ENCODE results near the gene CDH4.

CDH4 gene

DNA sequence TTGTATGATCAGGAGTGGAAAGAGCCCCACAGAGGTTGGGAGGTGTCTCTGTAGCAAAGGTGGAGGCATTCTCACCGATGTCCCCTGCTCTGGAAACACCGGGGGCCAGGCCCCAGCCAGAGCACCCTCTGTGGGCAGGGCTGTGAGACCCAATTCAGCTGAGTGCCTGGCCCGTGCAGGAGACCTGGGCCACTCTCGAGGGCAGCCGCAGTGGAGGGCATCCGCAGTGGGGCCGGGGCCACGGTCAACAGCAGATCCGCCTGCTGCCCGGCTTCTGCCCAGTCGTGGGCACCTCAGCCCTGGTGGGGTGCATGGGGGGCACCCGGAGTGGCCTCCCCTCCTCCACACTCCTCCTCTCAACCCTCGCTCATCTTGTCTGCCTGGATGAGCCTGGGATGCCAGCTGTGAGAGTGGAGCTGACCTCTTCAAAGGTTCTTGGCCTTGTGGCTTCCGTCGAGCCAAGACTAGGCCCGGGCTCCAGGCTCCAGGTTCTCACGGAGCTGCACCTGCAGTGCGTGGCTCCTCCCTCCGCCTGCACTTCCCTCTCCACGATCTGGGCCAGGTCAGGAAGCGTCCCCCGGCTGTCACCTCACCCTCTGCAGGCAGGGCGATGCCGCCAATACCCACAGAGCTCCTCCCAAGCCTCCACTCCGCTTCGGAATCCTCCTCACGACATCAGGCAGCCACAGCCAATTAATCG, 678.9 kb downstream of the CDH4 start:
- DNase-seq: no peak

DNA sequence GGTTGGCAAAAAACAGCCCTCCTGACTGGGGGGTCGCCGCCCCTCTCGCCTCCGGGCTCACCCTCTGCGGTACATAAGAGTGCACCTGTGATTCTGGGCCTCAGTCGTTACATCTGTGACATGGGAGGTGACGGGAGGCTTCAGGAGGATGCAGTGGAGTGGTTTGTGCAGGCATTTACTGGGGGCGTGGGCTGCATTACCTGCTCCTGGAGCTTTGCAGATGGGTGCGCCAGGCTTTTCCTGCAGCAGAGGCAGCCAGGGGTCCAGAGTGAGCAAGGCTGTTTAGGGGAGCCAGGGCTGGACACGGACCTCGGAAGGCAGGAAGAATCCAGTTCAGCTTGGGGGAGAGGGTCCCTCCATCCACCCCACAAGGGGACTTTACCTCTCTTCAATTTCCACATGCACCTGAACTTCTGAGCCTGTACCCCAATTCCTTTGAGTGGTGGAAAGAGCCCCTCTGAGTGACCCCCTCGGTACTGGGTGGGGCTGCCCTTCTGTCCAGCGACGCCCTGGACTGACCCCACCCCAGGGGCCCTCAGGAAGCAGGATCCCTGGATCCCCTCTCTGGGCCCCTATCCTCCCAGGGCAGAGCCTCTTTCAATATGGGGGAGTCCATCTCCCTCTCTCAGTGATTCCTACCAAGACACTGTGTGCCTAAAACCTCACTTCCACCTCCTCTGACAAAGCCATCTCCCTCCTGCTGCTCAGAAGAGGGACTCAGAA, 679.6 kb downstream of the CDH4 start:
- DNase-seq: no peak

DNA sequence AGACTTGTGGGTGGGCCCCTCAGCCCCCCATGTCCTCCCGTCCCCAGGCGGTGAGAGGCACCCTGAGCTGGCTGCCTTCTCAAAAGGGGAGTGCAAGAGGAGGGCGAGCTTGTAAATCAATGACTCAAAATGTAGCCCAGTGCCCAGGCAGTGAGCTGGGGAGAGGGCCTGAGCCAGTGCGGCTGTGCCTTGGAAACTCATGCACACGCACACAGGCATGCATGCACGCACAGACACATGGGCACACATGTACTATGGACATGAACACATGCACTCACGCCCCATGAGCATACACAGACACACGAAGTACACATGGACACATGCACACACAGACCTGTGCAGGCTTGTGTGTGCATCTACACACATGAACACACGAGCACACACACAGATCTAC, 680.1 kb downstream of the CDH4 start:
- DNase-seq: no peak

DNA sequence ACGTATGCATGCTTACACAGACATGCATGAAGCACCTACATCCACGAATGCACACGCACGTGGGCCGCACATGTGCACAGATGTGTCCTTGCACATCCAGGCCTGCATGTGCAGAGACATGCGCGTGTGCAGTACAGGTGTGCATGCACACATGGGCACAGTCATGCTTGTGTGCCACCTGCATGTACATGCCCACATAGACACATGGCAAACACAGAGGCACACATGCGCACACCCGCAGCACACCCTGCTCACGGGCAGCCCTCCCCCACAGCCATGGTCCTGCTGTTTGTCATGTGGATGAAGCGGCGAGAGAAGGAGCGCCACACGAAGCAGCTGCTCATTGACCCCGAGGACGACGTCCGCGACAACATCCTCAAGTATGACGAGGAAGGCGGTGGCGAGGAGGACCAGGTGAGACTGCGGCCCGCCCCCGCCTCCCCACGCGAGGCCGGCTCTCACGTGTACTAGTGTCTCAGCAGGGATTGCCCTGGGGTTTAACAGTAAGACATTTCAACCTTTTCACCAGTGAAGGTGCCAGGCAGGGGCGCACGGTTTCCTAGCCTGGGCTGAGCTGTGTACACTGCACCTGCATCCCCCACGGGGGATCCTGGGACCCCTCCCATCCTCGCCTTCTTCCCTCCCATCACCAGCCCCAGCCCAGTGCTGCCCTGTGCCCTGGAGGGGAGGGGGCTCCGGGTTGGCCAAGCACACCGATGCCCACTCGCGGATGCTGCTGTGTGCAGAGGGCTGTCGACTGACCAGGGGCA, 680.8 kb downstream of the CDH4 start:
- DNase-seq: no peak

DNA sequence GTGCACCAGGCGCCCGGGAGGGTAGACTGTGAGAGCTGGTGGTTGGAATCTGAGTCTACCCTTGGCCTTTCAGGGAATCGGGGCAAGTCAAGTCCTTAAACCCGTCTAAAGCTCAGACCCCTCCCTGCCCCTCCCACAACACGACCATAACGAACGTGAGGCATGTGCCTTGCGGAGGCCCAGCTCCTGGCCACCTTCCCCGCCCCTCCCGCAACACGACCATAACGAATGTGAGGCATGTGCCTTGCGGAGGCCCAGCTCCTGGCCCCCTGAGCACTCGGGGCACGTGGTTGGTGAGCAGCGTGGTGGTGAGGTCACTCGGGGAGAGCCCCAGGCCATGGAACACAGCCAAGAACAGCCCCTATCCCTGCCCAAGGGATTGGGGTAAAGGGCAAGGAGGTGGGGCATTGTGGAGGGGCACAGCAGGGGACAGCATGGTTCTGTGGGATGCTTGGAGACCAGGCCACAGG, 681.5 kb downstream of the CDH4 start:
- DNase-seq: no peak

DNA sequence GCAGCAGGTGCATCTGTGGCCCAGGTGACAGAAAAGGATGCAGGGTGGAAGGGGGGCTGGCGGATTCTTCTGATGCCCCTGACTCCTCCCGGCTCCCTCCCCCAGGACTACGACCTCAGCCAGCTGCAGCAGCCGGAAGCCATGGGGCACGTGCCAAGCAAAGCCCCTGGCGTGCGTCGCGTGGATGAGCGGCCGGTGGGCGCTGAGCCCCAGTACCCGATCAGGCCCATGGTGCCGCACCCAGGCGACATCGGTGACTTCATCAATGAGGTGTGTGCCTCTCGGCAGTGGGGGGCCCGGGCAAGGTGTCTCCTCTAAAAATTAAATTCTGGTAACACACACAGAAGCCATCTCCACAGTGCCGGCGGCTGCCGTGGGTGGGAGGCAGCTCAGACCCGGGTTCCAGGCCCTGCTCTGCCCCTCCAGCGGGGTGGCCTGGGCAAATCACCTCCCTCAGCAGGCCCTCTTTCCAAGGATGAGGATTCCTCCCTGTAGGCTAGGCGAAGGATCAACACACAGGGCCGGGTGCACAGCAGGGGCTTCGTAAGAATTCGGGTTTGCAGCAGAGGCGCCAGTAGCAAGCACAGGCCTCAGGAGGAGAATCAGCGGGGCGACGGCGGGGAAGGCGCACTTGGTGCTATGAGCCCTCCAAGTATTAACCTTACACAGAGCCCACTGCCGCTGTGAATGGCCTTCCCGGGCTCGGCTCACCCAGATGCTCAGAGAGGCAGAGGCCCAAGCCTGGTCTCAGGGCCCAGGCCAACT, 682.1 kb downstream of the CDH4 start:
- no peak for DNase-seq

DNA sequence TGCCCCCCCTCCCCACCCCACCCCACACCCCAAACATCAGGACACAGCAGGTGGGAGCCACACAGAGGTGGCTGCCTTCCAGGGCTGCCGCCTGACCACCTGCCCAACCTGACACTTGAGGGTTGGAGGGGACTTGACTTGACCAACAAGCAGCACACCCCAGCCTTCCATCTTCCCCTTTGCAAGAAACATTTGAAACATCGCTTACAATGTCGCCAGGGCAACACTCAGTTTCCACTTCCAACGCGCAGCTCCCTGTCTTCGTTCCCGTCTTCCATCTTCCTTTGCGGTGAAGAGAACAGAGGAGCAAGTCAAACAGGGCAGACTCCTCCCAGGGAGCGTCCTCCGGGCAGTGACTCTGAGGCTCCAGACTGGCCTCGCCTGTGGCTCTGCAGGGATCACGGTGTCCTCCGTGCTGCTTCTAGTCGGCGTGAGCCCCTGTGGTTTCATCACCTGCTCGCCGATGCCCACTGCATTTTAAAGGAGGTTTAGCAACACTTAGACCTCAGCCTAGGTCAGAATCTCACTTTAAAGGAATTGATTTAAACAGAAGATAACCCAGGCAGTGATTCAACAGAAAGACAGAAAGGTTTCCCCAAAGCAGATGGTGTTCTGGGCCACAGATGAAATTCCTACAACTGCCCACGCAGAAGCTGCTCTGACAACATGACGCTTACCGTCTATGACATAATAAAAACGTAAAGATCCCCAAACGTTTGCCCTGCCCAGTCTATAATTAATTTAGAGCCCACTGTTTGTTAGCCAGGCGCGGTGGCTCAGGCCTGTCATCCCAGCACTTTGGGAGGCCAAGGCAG, 682.9 kb downstream of the CDH4 start:
- no peak for DNase-seq

DNA sequence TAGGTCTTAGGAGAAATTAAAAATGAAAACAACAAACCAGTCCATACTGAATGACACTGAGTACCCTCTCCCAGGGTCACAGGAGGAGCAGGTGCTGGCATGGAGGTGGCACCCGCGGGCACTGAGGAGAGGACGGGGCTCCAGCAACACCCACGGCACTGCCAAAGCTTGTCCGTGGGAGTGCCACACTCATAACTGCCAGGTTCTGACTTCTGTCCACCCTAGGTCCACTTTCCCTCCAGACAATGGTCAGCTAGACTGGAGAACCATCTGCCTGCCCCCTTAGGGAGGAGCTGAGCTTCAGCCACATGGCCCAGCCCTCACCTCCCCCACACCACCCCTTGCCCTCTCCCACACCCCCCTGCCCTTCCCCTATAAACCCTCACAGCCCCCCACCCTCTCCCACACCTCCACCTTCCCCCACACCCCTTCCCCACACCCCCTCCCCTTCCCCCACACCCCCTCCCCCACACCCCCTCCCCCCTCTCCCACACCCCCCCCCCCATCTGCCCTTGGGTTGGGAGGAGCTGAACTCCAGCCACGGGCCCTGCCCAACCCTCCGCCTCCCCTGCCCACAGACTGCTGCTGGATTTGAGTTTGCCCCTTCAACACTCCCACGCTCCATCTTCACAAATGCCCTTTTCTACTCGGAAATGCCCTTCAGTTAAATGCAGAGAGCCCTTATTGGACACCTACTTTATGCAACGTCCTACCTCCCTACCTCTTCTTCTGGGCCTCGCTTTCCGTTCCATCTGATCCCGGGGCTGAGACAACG, 684.1 kb downstream of the CDH4 start:
- DNase-seq: no peak

DNA sequence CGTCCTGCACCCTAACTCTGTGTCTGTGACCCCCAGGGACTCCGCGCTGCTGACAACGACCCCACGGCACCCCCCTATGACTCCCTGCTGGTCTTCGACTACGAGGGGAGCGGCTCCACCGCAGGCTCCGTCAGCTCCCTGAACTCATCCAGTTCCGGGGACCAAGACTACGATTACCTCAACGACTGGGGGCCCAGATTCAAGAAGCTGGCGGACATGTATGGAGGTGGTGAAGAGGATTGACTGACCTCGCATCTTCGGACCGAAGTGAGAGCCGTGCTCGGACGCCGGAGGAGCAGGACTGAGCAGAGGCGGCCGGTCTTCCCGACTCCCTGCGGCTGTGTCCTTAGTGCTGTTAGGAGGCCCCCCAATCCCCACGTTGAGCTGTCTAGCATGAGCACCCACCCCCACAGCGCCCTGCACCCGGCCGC, 684.7 kb downstream of the CDH4 start:
- DNase-seq: no peak

DNA sequence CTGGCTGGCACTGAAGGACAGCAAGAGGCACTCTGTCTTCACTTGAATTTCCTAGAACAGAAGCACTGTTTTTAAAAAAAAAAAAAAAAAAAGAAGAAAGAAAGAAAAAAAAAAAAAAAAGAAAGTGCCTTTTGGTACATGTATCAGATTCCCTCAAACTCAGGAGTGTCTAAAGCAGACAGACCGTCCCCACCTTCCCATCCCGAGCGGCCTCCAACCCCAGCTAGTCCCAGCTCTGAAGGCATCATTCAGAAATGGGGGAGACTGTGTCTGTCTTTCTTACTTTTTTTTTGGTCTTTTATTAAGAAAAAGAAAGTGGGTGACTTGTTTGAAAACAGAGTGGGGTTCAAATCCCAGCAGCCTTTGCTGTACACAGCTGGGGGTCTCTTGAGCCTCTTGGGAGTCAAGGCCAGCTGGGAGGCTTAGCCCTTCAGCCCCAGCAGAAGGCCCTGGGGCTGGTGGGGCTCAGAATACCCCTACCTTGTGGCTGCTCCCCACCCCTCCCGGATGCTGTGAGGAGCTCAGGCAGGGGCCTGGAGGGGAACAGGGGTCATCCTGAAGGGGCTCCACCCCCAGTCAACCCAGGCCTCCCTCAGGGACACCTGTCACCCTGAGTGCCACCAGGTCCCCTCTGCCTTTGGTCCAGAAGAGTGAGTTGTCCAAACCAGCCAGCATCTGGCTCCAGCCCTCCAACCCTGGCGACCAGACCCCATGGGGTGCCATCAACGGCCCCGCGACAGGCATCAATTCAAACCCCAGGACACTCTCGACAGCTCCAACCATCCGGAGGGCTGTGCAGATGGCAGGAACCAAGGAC, 685.3 kb downstream of the CDH4 start:
- no peak for DNase-seq

DNA sequence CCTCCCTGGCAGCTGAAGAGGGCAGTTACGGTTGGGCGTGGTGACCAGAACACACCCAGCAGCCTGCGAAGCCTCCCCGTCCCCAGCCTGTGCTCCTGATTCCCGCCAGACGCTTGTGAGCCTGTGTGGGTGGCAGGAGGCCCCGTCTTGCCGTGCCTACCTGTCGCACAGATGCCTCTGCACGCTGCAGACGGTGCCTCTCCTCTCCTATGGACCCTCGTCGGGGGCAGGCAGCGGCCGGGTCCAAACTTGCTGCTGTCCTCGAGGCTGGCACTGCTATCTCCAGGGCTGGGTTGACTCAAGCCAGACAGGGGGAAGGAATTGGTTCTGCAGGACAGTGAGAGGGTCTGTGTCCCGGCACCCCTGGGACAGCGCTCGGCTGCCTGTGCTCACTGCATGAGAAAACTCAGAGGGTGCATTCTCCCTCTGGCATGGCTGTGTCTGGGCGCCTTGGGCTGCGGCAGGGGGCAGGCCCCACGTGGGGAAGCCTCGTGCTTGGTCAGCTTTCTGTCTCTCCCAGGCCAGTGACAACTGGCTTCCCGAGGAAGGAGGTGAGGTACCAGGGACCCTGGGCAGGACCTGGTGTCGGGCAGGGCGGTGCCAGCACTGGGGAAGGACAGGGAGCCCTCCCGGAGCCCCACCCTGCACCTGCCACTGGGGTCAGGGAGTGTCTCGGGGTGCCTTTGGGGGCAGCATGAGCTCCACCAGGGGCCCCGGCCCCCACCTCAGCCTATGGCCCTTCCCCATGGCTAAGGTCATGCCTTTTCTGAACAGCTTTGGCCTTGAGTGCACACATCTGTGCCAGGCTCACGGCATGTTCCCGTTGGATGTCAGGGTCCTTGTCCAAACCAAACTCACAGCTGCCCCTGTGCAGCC, 686.1 kb downstream of the CDH4 start:
- no peak for DNase-seq

DNA sequence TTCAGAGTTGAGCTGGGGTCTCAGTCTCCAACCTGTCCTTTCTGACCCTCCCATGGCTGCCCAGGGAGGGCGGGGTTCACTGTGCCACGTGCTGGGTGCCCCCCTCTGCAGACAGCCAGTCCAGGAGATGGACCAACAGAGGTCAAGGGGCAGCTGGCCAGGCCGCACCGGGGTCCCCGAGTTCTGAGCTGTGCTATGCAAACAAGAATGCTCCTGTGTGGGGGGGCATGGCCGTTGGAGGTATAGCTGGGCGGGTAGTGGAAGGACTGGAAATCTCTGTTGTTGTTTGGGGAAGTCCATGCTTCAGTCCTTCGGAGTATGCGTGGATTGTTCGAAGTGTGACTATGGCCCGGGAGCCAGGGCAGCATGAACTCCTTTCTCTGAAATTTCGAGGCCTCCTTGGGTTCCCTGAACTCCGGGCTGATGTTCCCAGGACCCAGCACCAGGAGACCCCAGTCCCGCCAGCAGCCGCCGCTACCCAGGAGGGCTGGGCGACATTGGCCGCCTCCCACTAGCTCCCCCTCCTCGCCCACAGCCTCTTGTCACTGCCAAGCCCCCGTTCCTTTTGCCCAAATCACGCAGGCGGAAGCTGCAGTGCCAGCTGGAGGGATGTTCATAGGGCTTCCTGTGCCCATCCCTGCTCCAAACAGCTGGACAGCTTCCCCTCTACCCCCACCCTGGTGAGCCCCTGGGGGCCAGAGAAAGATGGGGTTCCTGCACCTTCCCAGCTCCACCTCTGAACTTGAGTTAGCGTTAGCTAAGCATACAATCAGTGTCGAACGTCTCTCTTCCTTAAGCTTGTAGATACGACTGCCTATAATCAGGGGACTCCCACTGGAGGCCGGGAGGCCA, 687.0 kb downstream of the CDH4 start:
- DNase-seq: no peak

DNA sequence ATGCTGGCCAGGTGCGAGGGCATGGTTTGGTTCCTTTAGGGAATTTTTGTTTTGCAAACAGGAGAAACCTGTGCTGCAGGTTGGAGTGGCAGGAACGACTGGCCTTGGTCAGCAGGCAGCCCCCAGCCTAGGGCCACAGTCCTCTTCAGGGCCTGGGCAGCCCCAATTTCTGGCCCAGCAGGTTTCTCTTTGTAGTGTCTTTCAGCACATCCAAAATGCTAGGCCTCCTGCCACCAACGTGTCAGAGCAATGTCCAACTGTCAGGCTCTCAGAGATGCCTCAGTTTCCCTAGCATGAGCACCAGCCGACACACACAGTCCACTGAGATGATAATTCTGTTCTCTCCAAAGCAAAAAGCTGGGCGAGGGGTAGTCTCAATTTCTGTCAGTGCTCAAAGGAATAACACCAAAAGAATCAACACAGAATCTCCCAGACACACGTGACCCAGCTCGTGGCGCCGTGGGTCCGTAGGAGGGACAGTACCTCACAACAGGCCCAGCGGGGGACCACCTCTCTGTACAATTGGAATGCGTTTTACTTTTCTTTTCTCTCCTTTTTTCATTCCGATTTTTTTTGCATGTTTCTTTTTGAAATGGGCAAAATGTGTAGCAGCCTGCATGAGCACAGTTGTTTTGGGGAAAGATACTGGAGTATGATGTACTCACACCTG, 687.8 kb downstream of the CDH4 start:
- DNase-seq: no peak

DNA sequence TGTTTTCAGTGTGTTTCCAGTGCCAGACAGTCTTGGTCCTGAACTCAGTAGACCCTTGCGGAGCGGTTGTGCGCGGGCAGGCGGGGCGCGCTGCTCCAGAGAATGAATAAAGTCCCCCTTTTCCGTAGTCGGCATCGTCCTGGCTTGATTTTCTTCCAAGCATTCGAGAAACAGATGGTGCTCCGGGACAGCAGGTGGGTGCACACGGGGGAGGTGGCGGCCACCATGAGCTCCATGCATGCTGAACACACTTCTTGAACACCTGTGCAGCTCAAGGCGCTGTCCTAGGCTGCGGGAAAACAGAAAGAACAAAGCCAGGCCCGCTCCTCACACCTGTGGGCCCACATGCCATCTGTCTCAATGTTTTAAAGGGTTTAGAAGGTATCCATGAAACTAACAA, 688.4 kb downstream of the CDH4 start:
- DNase-seq: no peak

DNA sequence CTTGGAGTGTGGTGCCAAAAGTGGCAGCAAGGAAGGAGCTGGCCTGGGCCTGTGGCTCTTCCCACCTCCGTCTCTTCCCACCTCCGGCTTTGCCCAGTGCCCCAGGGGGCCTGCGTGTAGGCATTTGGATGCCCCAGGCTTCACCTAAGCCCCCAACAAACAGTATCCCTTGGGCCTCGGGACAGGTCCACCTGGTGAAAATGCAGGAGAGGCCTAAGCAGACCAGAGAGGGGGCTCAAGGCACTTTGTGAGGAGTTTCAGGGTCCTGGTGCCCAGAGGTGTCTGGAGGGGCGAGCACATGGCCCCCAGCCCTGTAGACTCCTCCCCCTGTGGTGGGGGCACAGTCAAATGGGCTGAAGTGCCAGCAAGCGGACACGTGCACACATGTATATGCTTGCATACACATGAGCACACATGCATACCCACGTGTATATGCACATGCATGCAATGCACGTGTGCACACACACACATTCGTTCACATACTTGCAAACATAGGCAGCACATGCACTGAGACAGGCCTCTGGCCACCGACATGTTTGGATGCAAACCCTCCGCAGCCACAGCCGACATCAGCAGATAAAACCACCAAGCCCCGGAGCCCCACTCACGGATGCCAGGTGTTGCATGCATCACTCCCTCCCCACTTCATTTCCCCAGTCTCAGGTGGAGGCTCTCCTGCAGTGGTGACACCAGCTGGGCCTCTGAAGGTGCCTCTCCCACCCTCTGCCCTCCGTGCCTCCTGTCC, 689.1 kb downstream of the CDH4 start:
- no peak for DNase-seq

DNA sequence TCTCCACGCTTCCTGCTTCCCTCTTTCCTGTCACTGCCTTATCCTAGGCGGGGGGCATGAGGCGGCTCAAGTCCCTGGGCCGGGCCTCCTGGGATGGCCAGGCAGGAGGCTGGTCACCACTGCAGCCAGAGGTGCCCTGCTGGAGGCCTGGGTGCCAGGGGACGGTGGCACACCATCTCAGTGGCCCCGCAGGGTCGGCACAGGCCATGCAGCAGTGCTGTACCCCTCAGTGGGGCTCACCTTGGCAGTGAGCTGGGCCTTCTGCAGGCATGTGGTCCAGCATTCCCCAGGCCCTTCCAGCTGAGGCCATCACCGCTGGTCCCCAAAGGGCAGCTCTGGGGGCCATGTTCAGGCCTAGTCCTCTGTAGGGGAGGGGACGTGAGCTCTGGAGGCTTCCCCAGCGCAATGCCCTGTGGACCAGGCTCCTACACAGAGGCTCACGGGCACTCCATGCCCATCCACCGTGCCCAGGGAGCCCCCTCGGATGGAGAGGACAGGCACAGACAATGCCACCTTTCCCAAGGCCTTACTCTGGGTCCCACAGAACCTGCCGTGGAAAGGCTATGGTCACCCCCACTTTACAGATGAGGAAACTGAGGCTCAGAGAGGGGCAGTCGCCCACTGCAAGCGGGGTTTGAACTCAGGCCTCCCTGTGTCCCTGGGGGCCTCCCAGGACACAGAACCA, 689.8 kb downstream of the CDH4 start:
- no peak for DNase-seq
